OCI-LY7 (cell line): ENCODE data around the gene FBXO7. TPM values are rescaled to one million over a fixed set of nuclear protein-coding genes. Genes with fewer than 3 reads are reported as not detected.

Source experiments
- BruUV-seq: library from RNA; stranded (reverse); fragments of 400-500 nt; replicated peaks from 2 replicates; lab custom pipeline; 2021; lab: Mats Ljungman, UMichigan
- CTCF ChIA-PET: fragments of 300-600 bp; sonication (Branson Sonifier 250); formaldehyde crosslinking; loops from one replicate; lab custom pipeline; 2022; ENCODE audit warnings: antibody characterized with exemption; ENCODE audit not compliant: unreplicated experiment; lab: Charles Lee
- POLR2A ChIA-PET: fragments of 300-600 bp; sonication (Branson Sonifier 250); formaldehyde crosslinking; loops from one replicate; lab custom pipeline; 2022; ENCODE audit warnings: antibody characterized with exemption; lab: Charles Lee
- DNase-seq: peaks from one replicate; pipeline ENCODE4 v3.0.0-alpha.2; 2015; ENCODE audit warnings: low spot score
- H2AFZ ChIP-seq: fragments of 200-600 bp; sonication (generic), shearing (Covaris generic); 2 replicates; pipeline ENCODE4 v1.6.1; 2014; ENCODE audit warnings: mild to moderate bottlenecking, antibody characterized with exemption, low read length, moderate library complexity
- H3K27ac ChIP-seq: fragments of 200-600 bp; sonication (generic); 2 replicates; pipeline ENCODE4 v1.5.1; 2014; ENCODE audit warnings: mixed run types, low read depth, mild to moderate bottlenecking, moderate library complexity, low read length, inconsistent platforms; ENCODE audit not compliant: poor library complexity, severe bottlenecking
- H3K36me3 ChIP-seq: fragments of 200-600 bp; sonication (generic); 2 replicates; pipeline ENCODE4 v1.6.1; 2014; ENCODE audit warnings: mild to moderate bottlenecking, antibody characterized with exemption, low read length, moderate library complexity, mixed read lengths; ENCODE audit not compliant: insufficient read depth
- H3K4me1 ChIP-seq: fragments of 200-600 bp; sonication (generic); 2 replicates; pipeline ENCODE4 v1.5.1; 2014; ENCODE audit warnings: mild to moderate bottlenecking, low read length; ENCODE audit not compliant: insufficient read depth, poor library complexity, severe bottlenecking
- H3K4me2 ChIP-seq: fragments of 200-600 bp; sonication (generic); 2 replicates; pipeline ENCODE4 v1.6.1; 2014; ENCODE audit warnings: mild to moderate bottlenecking, low read length
- H3K4me3 ChIP-seq: fragments of 200-600 bp; sonication (generic); 2 replicates; pipeline ENCODE4 v1.5.1; 2014; ENCODE audit warnings: mild to moderate bottlenecking, low read depth, low read length; ENCODE audit not compliant: poor library complexity, severe bottlenecking
- H3K79me2 ChIP-seq: fragments of 200-600 bp; sonication (generic); 2 replicates; pipeline ENCODE4 v1.6.1; 2016; ENCODE audit warnings: low read depth, mild to moderate bottlenecking, low read length, moderate library complexity, mixed read lengths; ENCODE audit not compliant: insufficient read depth
- H3K9me2 ChIP-seq: fragments of 200-600 bp; sonication (generic); 2 replicates; pipeline ENCODE4 v1.6.1; 2016; ENCODE audit warnings: mild to moderate bottlenecking, low read length, mixed read lengths; ENCODE audit not compliant: insufficient read depth
- H3K9me3 ChIP-seq: fragments of 200-600 bp; sonication (generic); 2 replicates; pipeline ENCODE4 v1.6.1; 2014; ENCODE audit warnings: mild to moderate bottlenecking, mixed run types, low read length, mixed read lengths
- H4K20me1 ChIP-seq: fragments of 200-600 bp; sonication (generic); 2 replicates; pipeline ENCODE4 v1.6.1; 2014; ENCODE audit warnings: mild to moderate bottlenecking, antibody characterized with exemption, low read length, moderate library complexity, mixed read lengths; ENCODE audit not compliant: insufficient read depth
- EZH2phosphoT487 ChIP-seq: fragments of 200-600 bp; sonication (generic); IDR thresholded peaks from 2 replicates; pipeline ENCODE4 v1.6.1; 2018; ENCODE audit warnings: low read depth, borderline replicate concordance, mild to moderate bottlenecking, mixed run types, antibody characterized with exemption, low read length, moderate library complexity, mixed read lengths
- intact Hi-C: fragments of 100-400 bp; cut with micrococcal nuclease; formaldehyde crosslinking; loops from one replicate; pipeline ENCODE4 v1.10.0; 2022; ENCODE audit not compliant: unreplicated experiment
- total RNA-seq, 2 experiments: library from RNA; depleted of rRNA in 1 of 2; stranded (reverse); fragments of >200 nt in 1 of 2; shearing (Covaris generic) in 1 of 2; gene quantifications; 2 replicates each; pipeline ENCODE4 v1.2.3, GENCODE V29; 2014 to 2022
- TF ChIP-seq, protein P1 (sequence below): fragments of 200-600 bp; sonication (generic); conservative IDR thresholded peaks from 2 replicates; pipeline ENCODE4 v1.5.1; 2014; ENCODE audit warnings: mild to moderate bottlenecking, antibody characterized with exemption, low read length, moderate library complexity, mixed read lengths

Gene FBXO7
- total RNA-seq, 2 experiments from 2014 or later, result 73.8 to 81.9 TPM

- Histone ChIP-seq H3K4me3 (no peak overlapping the region), H3K9me2 (no peaks in the 10 kb centered on the region), H3K36me3 (no peaks in the 10 kb centered on the region), H3K4me2 (no peak overlapping the region), H3K27ac (no peak overlapping the region), H3K79me2 (no peaks in the 10 kb centered on the region), H4K20me1 (no peaks in the 10 kb centered on the region), H3K9me3 (no peaks in the 10 kb centered on the region), H3K4me1 (no peaks in the 10 kb centered on the region), H2AFZ (no peak overlapping the region)
- intact Hi-C loops, result loop anchor here (10.0 kb wide), 1 partner anchor 676 kb away; no protein-coding TSS in a partner anchor
- BruUV-seq, result no TSS peak
- TF ChIP-seq EZH2phosphoT487, result no peak
- TF ChIP-seq, protein P1, sequence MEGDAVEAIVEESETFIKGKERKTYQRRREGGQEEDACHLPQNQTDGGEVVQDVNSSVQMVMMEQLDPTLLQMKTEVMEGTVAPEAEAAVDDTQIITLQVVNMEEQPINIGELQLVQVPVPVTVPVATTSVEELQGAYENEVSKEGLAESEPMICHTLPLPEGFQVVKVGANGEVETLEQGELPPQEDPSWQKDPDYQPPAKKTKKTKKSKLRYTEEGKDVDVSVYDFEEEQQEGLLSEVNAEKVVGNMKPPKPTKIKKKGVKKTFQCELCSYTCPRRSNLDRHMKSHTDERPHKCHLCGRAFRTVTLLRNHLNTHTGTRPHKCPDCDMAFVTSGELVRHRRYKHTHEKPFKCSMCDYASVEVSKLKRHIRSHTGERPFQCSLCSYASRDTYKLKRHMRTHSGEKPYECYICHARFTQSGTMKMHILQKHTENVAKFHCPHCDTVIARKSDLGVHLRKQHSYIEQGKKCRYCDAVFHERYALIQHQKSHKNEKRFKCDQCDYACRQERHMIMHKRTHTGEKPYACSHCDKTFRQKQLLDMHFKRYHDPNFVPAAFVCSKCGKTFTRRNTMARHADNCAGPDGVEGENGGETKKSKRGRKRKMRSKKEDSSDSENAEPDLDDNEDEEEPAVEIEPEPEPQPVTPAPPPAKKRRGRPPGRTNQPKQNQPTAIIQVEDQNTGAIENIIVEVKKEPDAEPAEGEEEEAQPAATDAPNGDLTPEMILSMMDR, result peak; percentile 76
- CTCF ChIA-PET, result interaction anchor here (1.1 kb wide), 1 partner anchor 457 kb away, joined by 4 read pairs; no protein-coding TSS in a partner anchor
- POLR2A ChIA-PET, result no interaction called here
- peak; percentile 56 for DNase-seq
Observed at GRCh38 chr22:32528984-32529982, 54.7 kb downstream of the FBXO7 start.

- no peak overlapping the region for H3K4me3 ChIP-seq
- no peak overlapping the region for H2AFZ ChIP-seq
- no peaks in the 10 kb centered on the region for H3K9me3 ChIP-seq
- H3K36me3 ChIP-seq, result no peaks in the 10 kb centered on the region
- POLR2A ChIA-PET, result no interaction called here
- no peak overlapping the region for H3K27ac ChIP-seq
- BruUV-seq, result no TSS peak
- DNase-seq, result no peak
- H3K4me1 ChIP-seq, result no peaks in the 10 kb centered on the region
- TF ChIP-seq EZH2phosphoT487, result no peak
- TF ChIP-seq, protein P1, result no peak
- no peak overlapping the region for H3K4me2 ChIP-seq
- CTCF ChIA-PET, result no interaction called here
- intact Hi-C loops, result no loop called here
- H3K9me2 ChIP-seq, result no peaks in the 10 kb centered on the region
- H3K79me2 ChIP-seq, result no peaks in the 10 kb centered on the region
- no peaks in the 10 kb centered on the region for H4K20me1 ChIP-seq
Observed at GRCh38 chr22:32531228-32531627, 56.6 kb downstream of the FBXO7 start.
